ENCODE data around the gene CUX1. TPM values are rescaled to one million over a fixed set of nuclear protein-coding genes. Genes with fewer than 3 reads are reported as not detected.

The CUX1 gene
- total and polyA plus RNA-seq, 10 of the 15 experiments (the other 5 are each of a cell fraction or from before 2014, with no cell fraction given) = 6.1 to 48.6 (median 25.9) TPM

DNA sequence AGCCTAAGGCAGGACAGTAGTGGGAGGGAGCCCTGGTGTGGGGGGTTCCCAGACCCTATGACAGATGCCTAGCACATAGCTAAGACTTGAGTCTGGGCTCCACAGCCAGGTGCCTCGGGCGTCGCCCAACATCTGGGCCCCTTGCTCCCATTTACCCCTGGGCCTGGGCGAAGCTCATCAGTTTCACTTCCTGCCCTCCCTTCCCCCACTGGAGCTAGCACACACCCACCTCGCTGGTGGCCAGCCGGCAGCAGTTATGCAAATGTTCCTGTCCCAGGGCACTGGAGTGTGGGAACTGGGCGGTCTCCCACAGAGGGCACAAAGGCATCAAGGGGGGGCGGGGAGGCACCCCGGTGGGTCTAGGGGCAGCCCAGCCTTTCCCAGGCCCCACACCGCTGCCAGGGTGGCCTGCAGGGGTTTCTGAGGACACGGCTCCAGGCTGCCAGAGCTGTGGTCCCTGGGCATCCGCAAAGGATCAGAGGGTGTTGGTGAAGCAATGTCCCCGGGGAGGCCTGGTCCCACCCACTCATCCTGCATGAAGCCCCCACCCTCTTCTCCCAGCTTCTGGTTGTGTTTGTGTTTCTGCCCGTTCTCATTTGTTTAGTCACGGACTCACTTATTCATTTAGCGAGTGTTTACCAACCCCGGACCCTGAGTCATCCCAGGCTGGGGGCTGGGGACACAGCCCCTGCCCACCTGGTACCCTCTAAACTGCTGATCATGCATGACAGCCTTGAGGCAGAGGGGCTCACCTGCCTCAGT is 489.7 kb downstream of the CUX1 start (continued):
- TF ChIP-seq BHLHE40 (IDR thresholded peaks at IDR 0.05; ENCODE audit: borderline replicate concordance in 1 of 2, low read depth in 2 of 2, low read length in 1 of 2) = peak; percentile 83 to 85
- no peak for TF ChIP-seq KDM1A (IDR thresholded peaks at IDR 0.05; ENCODE audit: borderline replicate concordance)
- TF ChIP-seq DPF2 (IDR thresholded peaks at IDR 0.05) = peak; percentile 98
- TF ChIP-seq, protein P1, sequence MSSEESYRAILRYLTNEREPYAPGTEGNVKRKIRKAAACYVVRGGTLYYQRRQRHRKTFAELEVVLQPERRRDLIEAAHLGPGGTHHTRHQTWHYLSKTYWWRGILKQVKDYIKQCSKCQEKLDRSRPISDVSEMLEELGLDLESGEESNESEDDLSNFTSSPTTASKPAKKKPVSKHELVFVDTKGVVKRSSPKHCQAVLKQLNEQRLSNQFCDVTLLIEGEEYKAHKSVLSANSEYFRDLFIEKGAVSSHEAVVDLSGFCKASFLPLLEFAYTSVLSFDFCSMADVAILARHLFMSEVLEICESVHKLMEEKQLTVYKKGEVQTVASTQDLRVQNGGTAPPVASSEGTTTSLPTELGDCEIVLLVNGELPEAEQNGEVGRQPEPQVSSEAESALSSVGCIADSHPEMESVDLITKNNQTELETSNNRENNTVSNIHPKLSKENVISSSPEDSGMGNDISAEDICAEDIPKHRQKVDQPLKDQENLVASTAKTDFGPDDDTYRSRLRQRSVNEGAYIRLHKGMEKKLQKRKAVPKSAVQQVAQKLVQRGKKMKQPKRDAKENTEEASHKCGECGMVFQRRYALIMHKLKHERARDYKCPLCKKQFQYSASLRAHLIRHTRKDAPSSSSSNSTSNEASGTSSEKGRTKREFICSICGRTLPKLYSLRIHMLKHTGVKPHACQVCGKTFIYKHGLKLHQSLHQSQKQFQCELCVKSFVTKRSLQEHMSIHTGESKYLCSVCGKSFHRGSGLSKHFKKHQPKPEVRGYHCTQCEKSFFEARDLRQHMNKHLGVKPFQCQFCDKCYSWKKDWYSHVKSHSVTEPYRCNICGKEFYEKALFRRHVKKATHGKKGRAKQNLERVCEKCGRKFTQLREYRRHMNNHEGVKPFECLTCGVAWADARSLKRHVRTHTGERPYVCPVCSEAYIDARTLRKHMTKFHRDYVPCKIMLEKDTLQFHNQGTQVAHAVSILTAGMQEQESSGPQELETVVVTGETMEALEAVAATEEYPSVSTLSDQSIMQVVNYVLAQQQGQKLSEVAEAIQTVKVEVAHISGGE (CRISPR knock-in tag; IDR thresholded peaks at IDR 0.05) = no peak
- TF ChIP-seq RFX5 (IDR thresholded peaks at IDR 0.05; ENCODE audit: low read depth, low read length) = no peak
- TF ChIP-seq SREBF1 (IDR thresholded peaks at IDR 0.05; ENCODE audit: low read length) = no peak
- no peak for TF ChIP-seq HDAC6 (IDR thresholded peaks at IDR 0.05; ENCODE audit: unreplicated experiment)
- no peak for TF ChIP-seq WRNIP1 (IDR thresholded peaks at IDR 0.05; ENCODE audit: borderline replicate concordance, low read depth, low read length)
- no peak for TF ChIP-seq SREBF2 (IDR thresholded peaks at IDR 0.05; ENCODE audit: low read length)
- TF ChIP-seq JUNB (IDR thresholded peaks at IDR 0.05) = peak; percentile 64
- peak; percentile 92; the same call in 1 of the 2 replicates for TF ChIP-seq MTA3 (IDR thresholded peaks at IDR 0.05; ENCODE audit: borderline replicate concordance, low read length)
- TF ChIP-seq GATAD2B (conservative IDR thresholded peaks at IDR 0.05; ENCODE audit: low read depth) = peak; percentile 99
- TF ChIP-seq KAT2A (conservative IDR thresholded peaks at IDR 0.05; ENCODE audit: control insufficient read depth, low read depth, low read length) = no peak
- no peak for TF ChIP-seq NR2C2 (IDR thresholded peaks at IDR 0.05; ENCODE audit: borderline replicate concordance, control insufficient read depth, insufficient read length, low read depth)
- TF ChIP-seq, protein P2, sequence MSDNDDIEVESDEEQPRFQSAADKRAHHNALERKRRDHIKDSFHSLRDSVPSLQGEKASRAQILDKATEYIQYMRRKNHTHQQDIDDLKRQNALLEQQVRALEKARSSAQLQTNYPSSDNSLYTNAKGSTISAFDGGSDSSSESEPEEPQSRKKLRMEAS (IDR thresholded peaks at IDR 0.05; ENCODE audit: low read depth, low read length) = peak; percentile 72; the same call in 1 of the 2 replicates
- no peak for TF ChIP-seq ZNF274 (IDR thresholded peaks at IDR 0.05; ENCODE audit: insufficient read depth, insufficient read length)
- TF ChIP-seq, protein P3, sequence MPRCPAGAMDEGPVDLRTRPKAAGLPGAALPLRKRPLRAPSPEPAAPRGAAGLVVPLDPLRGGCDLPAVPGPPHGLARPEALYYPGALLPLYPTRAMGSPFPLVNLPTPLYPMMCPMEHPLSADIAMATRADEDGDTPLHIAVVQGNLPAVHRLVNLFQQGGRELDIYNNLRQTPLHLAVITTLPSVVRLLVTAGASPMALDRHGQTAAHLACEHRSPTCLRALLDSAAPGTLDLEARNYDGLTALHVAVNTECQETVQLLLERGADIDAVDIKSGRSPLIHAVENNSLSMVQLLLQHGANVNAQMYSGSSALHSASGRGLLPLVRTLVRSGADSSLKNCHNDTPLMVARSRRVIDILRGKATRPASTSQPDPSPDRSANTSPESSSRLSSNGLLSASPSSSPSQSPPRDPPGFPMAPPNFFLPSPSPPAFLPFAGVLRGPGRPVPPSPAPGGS (IDR thresholded peaks at IDR 0.05; ENCODE audit: borderline replicate concordance, insufficient read depth, low read depth, low read length, poor library complexity, severe bottlenecking) = peak; percentile 91
- no peak for TF ChIP-seq CHD1 (IDR thresholded peaks at IDR 0.05; ENCODE audit: low read depth, low read length)
- TF ChIP-seq SKIL (IDR thresholded peaks at IDR 0.05; ENCODE audit: low read depth, poor library complexity, severe bottlenecking) = peak; percentile 61
